HepG2 (cell line): Measurements from ENCODE around the gene KIF26B.

Experiments
- FOXJ3 ChIP-seq: sonication (generic); formaldehyde crosslinking; IDR thresholded peaks from 2 replicates; pipeline ENCODE4 v1.4.0; 2020; ENCODE audit warnings: missing genetic modification reagents, mild to moderate bottlenecking, borderline replicate concordance
- FOXK2 ChIP-seq: fragments of 450-650 bp; IDR thresholded peaks from 2 replicates; pipeline ENCODE4 v1.6.1; 2016
- POLR2AphosphoS5 ChIP-seq: IDR thresholded peaks from 2 replicates; pipeline ENCODE4 v1.6.1; 2012; ENCODE audit warnings: low read depth, low read length
- SETDB1 ChIP-seq: sonication (generic); formaldehyde crosslinking; IDR thresholded peaks from 2 replicates; pipeline ENCODE4 v1.5.1; 2020; ENCODE audit warnings: missing genetic modification reagents, mild to moderate bottlenecking, borderline replicate concordance
- TF ChIP-seq, protein P1 (sequence below): sonication (generic); formaldehyde crosslinking; IDR thresholded peaks from 2 replicates; pipeline ENCODE4 v1.5.0; 2020; ENCODE audit warnings: mild to moderate bottlenecking, missing genetic modification reagents, moderate library complexity

DNA sequence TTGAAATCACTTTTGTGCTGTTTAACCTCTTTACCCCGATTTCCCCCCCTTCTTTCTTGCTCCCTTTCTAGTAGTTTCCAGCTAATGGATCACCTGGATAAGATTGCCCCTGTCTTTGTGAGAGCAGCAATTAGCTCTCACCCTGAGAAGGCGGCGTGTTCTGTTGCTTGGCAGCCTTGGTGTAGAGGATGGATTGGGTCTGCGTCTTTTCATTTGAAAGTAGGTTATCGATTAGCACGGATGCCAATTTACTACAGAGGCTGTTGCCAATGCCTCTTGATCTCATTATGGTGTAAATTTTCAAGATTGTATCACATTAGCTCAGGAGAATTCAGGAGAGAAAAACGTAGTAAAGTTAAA is 26.4 kb downstream of the KIF26B start:
- TF ChIP-seq FOXJ3 (no peak), SETDB1 (CRISPR knock-in tag) (no peak), FOXK2 (no peak), POLR2AphosphoS5 (no peak)
- TF ChIP-seq, protein P1, sequence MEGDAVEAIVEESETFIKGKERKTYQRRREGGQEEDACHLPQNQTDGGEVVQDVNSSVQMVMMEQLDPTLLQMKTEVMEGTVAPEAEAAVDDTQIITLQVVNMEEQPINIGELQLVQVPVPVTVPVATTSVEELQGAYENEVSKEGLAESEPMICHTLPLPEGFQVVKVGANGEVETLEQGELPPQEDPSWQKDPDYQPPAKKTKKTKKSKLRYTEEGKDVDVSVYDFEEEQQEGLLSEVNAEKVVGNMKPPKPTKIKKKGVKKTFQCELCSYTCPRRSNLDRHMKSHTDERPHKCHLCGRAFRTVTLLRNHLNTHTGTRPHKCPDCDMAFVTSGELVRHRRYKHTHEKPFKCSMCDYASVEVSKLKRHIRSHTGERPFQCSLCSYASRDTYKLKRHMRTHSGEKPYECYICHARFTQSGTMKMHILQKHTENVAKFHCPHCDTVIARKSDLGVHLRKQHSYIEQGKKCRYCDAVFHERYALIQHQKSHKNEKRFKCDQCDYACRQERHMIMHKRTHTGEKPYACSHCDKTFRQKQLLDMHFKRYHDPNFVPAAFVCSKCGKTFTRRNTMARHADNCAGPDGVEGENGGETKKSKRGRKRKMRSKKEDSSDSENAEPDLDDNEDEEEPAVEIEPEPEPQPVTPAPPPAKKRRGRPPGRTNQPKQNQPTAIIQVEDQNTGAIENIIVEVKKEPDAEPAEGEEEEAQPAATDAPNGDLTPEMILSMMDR: no peak
